Right atrium auricular region (tissue), 2 donors: ENCODE data around the gene ATAD5. TPM values are rescaled to one million over a fixed set of nuclear protein-coding genes. Genes with fewer than 3 reads are reported as not detected.
A peak's percentile ranks its signal among the peaks of the same experiment; 100 is the strongest.

Source experiments
- DNase-seq: peaks from one replicate; pipeline ENCODE4 v3.0.0-alpha.2; 2019; ENCODE audit warnings: low spot score
- H3K27ac ChIP-seq, 2 donors: fragments of 200-600 bp; sonication (generic); 1 replicate in 1 of 2; 2 replicates in 1 of 2; pipeline ENCODE4 v1.5.1; 2016 to 2019
- H3K27me3 ChIP-seq, 2 donors: fragments of 200-600 bp; sonication (generic); one replicate each; pipeline versions ENCODE4 v1.5.1 to v1.6.0; 2017 to 2019
- H3K36me3 ChIP-seq: fragments of 200-600 bp; sonication (generic); one replicate; pipeline ENCODE4 v1.5.1; 2016
- H3K4me1 ChIP-seq, 2 donors: fragments of 200-600 bp; sonication (generic); one replicate each; pipeline versions ENCODE4 v1.5.1 to v1.6.0; 2017 to 2019
- H3K4me3 ChIP-seq, 2 donors: fragments of 200-600 bp; sonication (generic); 1 replicate in 1 of 2; 2 replicates in 1 of 2; pipeline ENCODE4 v1.5.1; 2017 to 2019; ENCODE audit warnings: mild to moderate bottlenecking in 1 of 2, moderate library complexity in 1 of 2
- H3K9me3 ChIP-seq, 2 donors: fragments of 200-600 bp; sonication (generic); one replicate each; pipeline ENCODE4 v1.5.1; 2019
- CTCF ChIP-seq, 2 donors: fragments of 200-600 bp; sonication (generic); IDR thresholded peaks; one replicate each; pipeline ENCODE4 v1.5.1; 2019; ENCODE audit warnings: antibody characterized with exemption in 2 of 2
- total RNA-seq, 2 donors: library from RNA; depleted of rRNA; stranded (reverse); fragments of >200 nt; gene quantifications; one replicate each; pipeline ENCODE4 v1.1.0, GENCODE V29; 2016

Gene ATAD5
- total RNA-seq, 2 donors from 2014 or later: 0.35 to 0.70 TPM

- Histone ChIP-seq H3K27ac (no peak overlapping the region), H3K9me3 (no peaks in the 10 kb centered on the region), H3K4me3 (no peak overlapping the region), H3K4me1 (no peaks in the 10 kb centered on the region), H3K27me3 (no peaks in the 10 kb centered on the region), H3K36me3 (no peaks in the 10 kb centered on the region)
- TF ChIP-seq CTCF (IDR thresholded peaks at IDR 0.05): no peak
- no peak for DNase-seq
Observed at GRCh38 chr17:30864636-30865035, 32.9 kb downstream of the ATAD5 start.

GRCh38 chr17:30869005-30869404 is 37.2 kb downstream of the ATAD5 start:
- Histone ChIP-seq H3K4me3 (no peak overlapping the region), H3K36me3 (no peaks in the 10 kb centered on the region), H3K27ac (no peak overlapping the region), H3K27me3 (no peaks in the 10 kb centered on the region), H3K9me3 (no peaks in the 10 kb centered on the region), H3K4me1 (no peaks in the 10 kb centered on the region)
- DNase-seq: no peak
- no peak for TF ChIP-seq CTCF (IDR thresholded peaks at IDR 0.05)

GRCh38 chr17:30886187-30886586 is 54.4 kb downstream of the ATAD5 start:
- no peak overlapping the region for H3K4me3 ChIP-seq
- H3K27me3 ChIP-seq: no peaks in the 10 kb centered on the region
- no peaks in the 10 kb centered on the region for H3K9me3 ChIP-seq
- no peak for DNase-seq
- no peaks in the 10 kb centered on the region for H3K4me1 ChIP-seq
- H3K36me3 ChIP-seq: no peaks in the 10 kb centered on the region
- H3K27ac ChIP-seq: no peak overlapping the region
- TF ChIP-seq CTCF (IDR thresholded peaks at IDR 0.05): no peak

- DNase-seq: no peak
- Histone ChIP-seq H3K27me3 (no peaks in the 10 kb centered on the region), H3K9me3 (no peaks in the 10 kb centered on the region), H3K27ac (no peak overlapping the region), H3K4me3 (no peak overlapping the region), H3K36me3 (peaks cover 9% of the 10 kb centered on the region), H3K4me1 (no peaks in the 10 kb centered on the region)
- no peak for TF ChIP-seq CTCF (IDR thresholded peaks at IDR 0.05)
Observed at GRCh38 chr17:30894236-30894635, 62.5 kb downstream of the ATAD5 start.

- no peaks in the 10 kb centered on the region for H3K4me1 ChIP-seq
- no peaks in the 10 kb centered on the region for H3K9me3 ChIP-seq
- no peak overlapping the region for H3K27ac ChIP-seq
- no peaks in the 10 kb centered on the region for H3K27me3 ChIP-seq
- no peak for TF ChIP-seq CTCF (IDR thresholded peaks at IDR 0.05)
- DNase-seq: no peak
- H3K36me3 ChIP-seq: peaks cover 18% of the 10 kb centered on the region
- H3K4me3 ChIP-seq: no peak overlapping the region
Observed at GRCh38 chr17:30897311-30897710, 65.5 kb downstream of the ATAD5 start.

- TF ChIP-seq CTCF (IDR thresholded peaks at IDR 0.05): no peak
- peaks cover 4% of the 10 kb centered on the region for H3K36me3 ChIP-seq
- no peak for DNase-seq
- peaks cover 0 to 21% of the 10 kb centered on the region in 2 donors for H3K4me1 ChIP-seq
- no peaks in the 10 kb centered on the region for H3K9me3 ChIP-seq
- peak overlapping the region; percentile 87 to 88 for H3K27ac ChIP-seq
- no peaks in the 10 kb centered on the region for H3K27me3 ChIP-seq
- peak overlapping the region; percentile 59 to 70 for H3K4me3 ChIP-seq
Observed at GRCh38 chr17:30905742-30906100, 74.0 kb downstream of the ATAD5 start.
